Measurements from ENCODE around the gene GZMM.

DNA sequence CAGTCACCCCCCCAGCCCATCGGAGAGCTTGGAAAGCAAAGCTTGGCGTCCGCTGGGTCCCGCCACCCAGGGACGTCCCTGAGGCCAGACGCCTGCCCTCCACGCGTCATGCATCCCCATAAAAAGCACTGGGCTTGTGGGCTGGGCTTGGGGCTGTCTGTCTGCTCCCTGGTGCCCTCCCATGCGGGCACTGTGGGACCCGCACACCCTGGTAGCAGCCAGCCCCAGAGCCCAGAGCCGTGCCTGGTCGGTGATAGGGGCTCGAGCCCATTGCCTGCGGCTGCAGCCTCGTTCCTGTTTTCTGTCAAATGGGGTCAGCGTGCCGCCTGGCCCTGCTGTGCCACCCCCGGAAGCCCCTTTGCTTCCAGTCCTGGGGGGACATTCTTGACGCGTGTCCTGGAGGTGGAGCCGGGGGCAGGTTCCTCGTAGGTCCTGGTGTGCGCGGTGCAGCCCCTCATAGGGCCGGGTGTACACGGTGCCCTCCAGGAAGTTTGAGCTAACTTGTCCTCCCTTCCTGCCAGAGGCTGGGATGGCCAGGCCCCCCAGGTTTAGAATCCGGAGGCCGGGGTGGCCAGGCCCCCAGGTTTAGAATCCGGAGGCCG, 4.3 kb upstream of the GZMM start:
- TF ChIP-seq CEBPB (IDR thresholded peaks at IDR 0.05; ENCODE audit: low read depth) (no peak), POLR2AphosphoS5 (IDR thresholded peaks at IDR 0.05; ENCODE audit: low read depth, low read length) (no peak), EZH2 (IDR thresholded peaks at IDR 0.05) (no peak), EZH2phosphoT487 (IDR thresholded peaks at IDR 0.05; ENCODE audit: borderline replicate concordance) (no peak)
- TF ChIP-seq, protein P1, sequence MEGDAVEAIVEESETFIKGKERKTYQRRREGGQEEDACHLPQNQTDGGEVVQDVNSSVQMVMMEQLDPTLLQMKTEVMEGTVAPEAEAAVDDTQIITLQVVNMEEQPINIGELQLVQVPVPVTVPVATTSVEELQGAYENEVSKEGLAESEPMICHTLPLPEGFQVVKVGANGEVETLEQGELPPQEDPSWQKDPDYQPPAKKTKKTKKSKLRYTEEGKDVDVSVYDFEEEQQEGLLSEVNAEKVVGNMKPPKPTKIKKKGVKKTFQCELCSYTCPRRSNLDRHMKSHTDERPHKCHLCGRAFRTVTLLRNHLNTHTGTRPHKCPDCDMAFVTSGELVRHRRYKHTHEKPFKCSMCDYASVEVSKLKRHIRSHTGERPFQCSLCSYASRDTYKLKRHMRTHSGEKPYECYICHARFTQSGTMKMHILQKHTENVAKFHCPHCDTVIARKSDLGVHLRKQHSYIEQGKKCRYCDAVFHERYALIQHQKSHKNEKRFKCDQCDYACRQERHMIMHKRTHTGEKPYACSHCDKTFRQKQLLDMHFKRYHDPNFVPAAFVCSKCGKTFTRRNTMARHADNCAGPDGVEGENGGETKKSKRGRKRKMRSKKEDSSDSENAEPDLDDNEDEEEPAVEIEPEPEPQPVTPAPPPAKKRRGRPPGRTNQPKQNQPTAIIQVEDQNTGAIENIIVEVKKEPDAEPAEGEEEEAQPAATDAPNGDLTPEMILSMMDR (IDR thresholded peaks at IDR 0.05 in 2 of 3, conservative IDR thresholded peaks at IDR 0.05 in 1 of 3; ENCODE audit: borderline replicate concordance in 1 of 3, insufficient read depth in 1 of 3, low read depth in 2 of 3, low read length in 2 of 3), result no peak
- TF ChIP-seq, protein P2, sequence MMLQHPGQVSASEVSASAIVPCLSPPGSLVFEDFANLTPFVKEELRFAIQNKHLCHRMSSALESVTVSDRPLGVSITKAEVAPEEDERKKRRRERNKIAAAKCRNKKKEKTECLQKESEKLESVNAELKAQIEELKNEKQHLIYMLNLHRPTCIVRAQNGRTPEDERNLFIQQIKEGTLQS (IDR thresholded peaks at IDR 0.05), result no peak

All from HCT116 (cell line).